GM18502 (cell line): ENCODE results near the gene PACS1.

Experiments
- ATAC-seq: cut with Tn5 transposase; IDR thresholded peaks from one replicate; pipeline ENCODE4 v1.9.1; 2021; ENCODE audit warnings: mild to moderate bottlenecking; ENCODE audit not compliant: unreplicated experiment, poor library complexity

PACS1 gene

DNA sequence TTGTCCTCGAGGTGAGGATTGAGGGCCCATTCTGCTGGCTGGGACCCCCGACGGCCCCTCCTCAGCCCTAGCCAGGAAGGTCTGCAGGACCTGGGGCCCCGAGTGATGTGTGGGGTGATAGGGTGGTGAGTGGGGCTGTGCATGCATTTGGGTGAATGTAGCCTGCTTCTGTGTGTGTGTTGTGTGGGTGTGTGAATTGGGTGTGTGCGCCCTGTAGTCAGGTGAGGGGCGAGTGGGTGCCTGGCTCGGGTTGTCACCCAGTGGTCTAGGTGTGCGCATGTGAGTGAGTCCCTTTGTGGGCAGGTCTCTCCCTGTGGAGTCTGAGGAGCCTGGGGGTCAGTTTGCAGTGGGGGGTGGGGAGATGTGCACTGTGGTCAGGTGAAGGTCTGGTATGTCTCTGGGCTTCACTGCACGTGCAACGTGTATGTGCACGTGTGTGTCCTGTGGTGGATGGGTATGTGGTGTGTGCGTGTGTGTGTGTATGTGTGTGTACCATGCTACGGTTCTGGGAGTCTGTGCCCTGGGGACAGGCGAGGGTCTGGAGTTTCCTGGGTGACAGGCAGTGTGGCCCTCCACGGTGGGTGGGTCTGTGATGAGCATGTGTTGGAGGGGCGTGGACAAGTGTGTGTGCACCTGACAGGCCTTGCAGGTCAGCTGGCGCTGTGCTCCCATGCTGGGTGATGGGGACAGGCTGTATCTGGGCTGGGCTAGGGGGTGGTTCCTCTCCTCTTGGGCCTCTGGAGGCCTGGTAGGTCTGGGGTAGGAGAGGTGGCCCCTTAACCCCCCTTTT lies 222.7 kb downstream of the PACS1 start:
- ATAC-seq, result no peak

DNA sequence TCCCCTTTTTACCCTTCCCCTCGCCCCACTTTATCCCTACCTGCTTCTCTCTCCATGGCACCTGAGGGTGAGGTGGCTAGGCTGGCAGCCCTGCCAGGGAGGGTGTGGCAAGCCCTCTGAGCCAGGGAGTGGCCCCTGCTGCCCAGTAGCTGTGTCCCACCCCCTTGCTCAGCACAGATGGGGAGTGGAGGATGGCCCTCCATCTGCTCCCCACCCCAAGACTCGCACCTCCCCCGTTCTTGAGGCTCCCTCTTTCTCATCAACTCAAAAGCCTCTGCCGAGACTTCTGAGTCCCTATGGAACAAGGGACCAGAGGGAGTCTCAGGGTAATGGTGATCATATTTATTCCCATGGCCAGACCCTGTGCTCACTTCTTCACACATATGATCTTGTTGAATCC lies 223.3 kb downstream of the PACS1 start:
- no peak for ATAC-seq

DNA sequence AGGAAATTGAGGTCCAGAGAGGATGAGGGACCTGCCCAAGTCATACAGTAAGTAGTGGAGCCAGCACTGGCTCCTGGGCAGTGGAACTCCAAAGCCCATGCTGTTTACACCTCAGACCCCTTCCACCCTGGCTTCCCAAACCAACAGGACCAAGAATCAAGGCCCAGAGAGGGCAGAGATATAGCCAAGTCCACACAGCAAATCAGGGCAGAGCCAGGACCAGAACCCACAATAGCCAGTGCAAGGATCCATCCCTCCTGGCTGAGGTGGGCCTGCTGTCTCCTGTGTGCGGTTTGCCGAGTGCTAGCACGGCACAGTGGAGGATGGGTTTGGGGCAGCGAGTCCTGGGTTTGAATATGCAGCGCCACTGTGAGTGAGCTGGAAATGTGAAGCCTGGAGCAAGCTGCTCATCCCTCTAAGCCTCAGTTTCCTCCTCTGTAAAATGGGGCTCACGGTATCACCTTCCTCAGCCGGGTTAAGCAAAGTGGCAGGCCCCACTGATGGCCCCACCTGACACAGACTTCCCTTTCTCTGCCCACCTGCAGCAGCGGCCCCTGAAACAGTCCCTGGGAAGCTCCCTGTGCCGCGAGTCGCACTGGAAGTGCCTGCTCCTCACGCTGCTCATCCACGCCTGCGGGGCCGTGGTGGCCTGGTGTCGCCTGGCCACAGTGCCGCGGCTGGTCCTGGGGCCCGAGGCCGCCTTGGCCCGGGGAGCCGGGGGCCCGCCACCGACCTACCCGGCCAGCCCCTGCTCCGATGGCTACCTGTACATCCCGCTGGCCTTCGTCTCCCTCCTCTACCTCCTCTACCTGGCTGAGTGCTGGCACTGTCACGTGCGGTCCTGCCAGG lies 223.9 kb downstream of the PACS1 start:
- ATAC-seq, result no peak
